HG03159 (cell line): Measurements from ENCODE around the gene MON1A.
"Not testable (repeated sequence)": the region's sequence is repeated elsewhere in the genome, so short reads cannot be mapped to it uniquely, and the experiment has no call there.

Source experiments
- ATAC-seq: cut with Tn5 transposase; IDR thresholded peaks from one replicate; pipeline ENCODE4 v1.9.1; 2021; ENCODE audit warnings: mild to moderate bottlenecking, moderate library complexity; ENCODE audit not compliant: unreplicated experiment

Gene MON1A, protein sequence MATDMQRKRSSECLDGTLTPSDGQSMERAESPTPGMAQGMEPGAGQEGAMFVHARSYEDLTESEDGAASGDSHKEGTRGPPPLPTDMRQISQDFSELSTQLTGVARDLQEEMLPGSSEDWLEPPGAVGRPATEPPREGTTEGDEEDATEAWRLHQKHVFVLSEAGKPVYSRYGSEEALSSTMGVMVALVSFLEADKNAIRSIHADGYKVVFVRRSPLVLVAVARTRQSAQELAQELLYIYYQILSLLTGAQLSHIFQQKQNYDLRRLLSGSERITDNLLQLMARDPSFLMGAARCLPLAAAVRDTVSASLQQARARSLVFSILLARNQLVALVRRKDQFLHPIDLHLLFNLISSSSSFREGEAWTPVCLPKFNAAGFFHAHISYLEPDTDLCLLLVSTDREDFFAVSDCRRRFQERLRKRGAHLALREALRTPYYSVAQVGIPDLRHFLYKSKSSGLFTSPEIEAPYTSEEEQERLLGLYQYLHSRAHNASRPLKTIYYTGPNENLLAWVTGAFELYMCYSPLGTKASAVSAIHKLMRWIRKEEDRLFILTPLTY

DNA sequence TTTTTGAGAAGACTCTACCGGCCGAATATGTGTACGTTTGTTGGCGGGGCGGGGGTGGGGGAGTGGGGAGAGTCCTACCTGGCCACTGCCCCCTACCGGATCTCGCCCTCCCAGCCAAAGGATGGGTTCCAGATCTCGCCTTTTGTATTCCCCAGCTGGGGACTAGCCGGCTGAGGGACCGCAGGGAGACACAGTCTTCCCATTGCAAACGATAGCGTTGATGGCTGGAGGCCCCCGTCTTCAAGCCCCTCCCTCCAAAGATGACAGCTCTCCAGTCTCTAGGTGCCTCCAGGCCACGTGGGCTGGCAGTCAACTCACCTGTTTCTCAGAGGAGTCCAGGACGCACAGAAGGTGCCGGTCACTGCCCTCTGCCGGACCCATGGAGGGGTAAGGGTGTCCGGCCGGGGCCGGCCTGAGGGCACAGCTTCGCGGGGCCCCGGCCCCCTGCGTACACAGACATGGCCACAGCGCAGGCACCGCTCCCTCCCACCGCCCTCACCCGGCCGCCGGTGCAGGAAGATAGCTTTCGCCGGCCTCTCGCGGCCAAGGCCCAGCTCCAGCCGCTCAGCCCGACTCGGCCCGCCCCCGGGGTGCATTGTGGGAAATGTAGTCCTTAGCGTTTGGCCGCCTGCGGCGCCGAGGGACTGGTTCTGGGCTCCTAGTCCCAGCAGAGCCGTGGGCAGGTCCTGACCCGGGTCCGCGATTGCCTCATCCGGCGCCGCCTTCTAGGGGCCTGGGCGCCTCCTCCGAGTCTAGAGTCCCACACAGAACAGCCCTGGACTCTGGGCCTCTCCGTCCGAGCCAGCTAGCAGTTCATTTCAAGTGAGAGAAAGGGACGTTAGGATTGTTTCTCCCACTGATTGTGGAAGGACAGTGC is at the start of gene MON1A:
MON1A (minus strand) TSS at position 521 of the 877 bp plus-strand sequence. CDS start 16,465 bp downstream, outside the sequence.
- peak; percentile 91 for ATAC-seq

DNA sequence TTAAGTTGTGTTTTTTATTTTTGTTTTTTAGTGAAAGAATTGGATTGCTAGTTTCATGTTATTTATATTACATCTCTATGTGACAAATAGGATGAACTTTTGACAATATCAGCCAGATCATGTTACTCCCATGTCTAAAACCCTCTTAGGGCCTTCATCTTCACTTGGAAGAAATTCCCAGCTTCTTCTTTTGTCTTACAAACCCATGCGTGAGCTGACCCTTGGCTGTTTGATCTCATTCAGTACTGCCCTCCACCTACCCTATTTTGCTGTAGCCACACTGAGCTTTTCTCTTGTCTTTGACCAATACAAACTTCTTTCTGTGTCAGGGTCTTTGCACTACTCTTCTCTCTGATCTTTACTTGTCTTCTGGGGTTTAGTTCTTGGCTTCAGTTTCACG is 47.3 kb upstream of the MON1A start:
- ATAC-seq: no peak

DNA sequence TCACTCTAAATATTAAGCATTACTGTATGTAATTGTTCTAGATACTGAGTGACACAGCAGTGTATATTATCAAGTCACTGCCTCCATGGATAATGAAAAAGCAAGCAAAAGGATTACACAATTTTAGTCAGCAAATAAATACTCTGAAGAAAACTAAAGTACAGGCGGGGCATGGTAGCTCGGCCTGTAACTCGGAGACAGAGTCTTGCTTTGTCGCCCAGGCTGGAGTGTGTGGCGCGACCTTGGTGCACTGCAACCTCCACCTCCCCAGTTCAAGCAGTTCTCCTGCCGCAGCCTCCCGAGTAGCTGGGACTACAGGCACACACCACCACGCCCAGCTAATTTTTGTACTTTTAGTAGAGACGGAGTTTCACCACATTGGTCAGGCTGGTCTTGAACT is 43.0 kb upstream of the MON1A start:
- ATAC-seq: no peak

DNA sequence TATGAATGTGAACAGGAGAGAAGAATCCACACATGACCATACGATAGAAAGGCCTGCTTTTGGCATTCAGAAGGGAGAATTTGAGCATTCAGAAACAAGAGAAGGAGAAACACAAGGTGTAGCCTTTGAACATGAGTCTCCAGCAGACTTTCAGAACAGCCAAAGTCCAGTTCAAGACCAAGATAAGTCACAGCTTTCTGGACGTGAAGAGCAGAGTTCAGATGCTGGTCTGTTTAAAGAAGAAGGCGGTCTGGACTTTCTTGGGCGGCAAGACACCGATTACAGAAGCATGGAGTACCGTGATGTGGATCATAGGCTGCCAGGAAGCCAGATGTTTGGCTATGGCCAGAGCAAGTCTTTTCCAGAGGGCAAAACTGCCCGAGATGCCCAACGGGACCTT is 38.7 kb upstream of the MON1A start:
- no peak for ATAC-seq

DNA sequence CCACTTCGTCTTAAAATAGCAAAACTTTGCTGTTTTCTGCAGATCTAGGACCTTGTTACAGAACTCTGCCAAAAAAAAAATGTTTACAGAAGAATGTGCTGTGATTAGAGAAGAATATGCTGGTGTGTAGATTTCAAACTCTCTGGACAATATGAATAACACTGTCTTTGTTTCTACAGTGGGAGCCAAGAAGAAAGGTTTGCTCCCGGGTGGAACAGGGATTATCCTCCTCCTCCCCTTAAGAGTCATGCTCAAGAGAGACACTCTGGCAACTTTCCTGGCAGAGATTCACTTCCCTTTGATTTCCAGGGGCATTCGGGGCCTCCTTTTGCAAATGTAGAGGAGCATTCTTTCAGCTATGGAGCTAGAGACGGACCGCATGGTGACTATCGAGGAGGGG is 37.7 kb upstream of the MON1A start:
- no peak for ATAC-seq

DNA sequence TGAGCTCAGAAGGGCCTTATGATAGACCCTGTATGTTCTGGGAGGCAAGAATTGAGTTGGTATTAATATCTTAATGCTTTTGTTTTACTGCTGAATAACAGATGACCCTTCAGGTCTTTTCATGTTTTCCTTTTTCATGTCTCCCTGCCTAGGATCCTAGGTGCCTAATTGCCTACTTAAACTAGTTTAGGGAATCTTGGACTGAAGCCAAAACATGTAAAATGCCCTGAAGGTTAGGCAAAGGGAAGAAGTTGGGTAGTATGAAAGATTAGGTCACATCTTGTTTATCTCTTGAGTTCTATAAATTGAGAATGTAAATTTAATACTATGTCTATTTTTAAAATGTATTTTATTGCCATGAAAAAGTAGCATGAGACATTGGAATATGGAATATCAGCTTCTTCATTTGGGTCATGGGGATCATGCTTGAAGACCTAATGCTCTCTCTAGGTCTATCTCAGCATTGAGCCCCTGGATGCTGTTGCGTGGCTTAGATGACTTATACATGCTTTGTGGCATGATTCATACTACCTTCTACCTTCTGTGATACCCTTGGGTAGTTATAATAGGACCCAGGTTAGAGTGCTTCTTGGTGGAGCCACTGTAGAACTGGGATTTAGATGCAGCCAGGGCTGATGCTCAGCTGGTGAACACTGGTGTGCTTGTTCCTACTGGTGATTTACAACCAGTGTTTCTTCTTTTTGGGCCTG is 36.8 kb upstream of the MON1A start:
- ATAC-seq: no peak

DNA sequence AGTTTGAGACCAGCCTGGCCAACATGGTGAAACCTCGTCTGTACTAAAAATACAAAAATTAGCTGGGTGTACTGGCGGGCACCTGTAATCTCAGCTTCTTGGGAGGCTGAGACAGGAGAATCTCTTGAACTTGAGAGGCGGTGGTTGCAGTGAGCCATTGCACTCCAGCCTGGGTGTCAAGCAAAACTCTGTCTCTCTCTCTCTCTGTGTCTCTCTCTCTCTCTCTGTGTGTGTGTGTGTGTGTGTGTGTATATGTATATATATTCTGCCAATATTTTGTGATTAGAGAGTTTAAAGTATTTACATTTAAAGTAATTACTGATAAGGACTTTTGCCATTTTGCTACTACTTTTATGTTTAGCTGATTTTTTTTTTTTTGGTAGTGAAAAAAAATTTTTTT is 26.0 kb upstream of the MON1A start:
- no peak for ATAC-seq

DNA sequence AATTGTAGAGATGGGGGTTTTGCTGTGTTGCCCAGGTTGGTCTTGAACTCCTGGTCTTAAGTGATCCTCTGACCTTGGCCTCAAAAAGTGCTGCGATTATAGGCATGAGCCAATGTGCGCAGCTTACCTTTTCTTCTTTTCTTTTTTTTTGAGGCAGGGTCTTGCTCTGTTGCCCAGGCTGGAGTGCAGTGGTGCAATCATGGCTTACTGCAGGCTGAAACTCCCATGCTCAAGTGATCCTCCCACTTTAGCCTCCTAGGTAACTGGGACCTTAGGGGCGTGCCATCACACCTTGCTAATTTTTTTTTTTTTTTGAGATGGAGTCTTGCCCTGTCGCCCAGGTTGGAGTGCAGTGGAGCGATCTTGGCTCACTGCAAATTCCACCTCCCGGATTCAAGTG is 23.3 kb upstream of the MON1A start:
- ATAC-seq: no peak

DNA sequence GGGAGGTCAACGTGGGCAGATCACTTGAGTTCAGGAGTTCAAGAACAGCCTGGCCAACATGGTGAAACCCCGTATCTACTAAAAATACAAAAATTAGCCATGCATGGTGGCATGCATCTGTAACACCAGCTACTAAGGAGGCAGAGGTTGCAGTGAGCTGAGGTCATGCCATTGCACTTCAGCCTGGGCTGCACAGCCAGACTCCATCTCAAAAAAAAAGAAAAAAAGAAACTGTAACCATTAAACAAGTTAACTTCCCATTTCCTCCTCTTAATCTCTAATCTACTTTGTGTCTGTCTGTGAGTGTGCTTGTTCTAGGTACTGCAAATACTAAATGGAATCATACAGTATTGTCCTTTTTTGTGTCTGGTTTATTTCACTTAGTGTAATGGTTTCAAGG is 13.0 kb upstream of the MON1A start:
- ATAC-seq: no peak

DNA sequence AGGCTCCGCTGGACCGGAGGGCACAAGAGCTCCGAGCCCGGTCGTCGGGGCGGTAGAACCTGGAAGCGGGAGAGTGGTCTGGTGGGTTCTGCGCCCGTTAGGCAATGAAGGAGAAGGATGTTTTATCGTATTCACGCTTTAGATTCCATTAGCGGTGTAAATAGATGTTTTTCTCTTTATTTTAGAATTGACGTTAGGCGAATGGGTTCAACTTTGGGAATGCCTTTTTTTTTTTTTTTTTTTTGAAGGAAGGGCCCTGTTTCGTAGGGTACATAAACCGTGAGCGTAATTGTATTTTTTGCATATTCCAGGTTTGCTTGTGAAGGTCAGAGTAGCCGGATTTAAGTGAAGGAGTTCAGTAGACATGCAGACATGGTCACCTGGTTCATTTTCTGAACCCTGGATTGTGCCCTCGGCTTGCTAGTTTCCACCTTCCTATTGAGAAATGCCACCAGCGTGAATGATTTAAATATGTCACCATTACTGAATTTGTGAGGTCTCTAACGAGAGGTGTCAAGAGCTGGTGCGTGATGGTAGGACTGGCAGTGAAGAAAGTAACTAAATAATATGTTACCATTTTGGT is 11.1 kb upstream of the MON1A start:
- ATAC-seq: no peak

DNA sequence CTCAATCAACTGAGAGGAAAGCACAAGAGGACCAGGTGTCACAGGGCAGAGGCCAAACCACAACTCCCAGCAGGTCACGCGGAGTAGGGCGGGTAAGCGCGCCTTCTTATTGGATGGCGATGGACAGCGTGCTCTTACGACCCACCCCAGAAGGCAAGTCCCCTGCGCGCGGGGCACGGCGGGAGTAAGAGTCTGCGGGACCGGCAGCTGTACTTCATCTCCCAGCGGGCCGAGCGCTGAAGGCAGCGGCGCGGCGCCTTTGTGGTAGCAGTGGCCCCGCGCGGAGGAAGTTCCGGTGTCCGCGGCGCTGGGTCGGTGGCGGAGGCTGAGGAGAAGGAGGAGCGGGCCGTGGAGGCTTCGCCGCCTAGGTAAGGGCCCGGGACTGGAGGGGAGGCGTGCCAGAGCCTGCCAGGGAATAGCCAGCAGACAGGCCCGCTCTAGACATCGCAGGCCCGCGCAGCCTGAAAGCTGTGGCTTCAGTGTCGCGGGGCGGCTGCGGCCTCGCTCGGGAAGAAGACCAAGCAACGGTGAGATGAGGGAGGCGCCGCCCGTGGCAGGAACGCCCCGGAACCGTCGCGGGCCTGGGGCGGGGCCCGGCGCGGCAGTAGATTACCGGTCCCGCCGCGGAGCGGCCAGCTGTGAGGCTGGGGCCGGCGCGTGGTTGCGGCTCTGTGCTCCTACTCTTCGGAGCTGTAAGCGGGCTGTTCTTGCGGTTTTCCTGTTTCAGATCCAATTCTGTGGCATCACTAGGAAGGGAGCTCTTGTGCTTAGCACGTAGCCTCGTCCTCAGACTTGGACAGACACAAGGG is 10.5 kb upstream of the MON1A start, which contains the start of gene RBM6:
RBM6 (plus strand) TSS at position 293 of the 809 bp plus-strand sequence. CDS start 22,492 bp downstream, outside the sequence.
- ATAC-seq: peak; percentile 90

DNA sequence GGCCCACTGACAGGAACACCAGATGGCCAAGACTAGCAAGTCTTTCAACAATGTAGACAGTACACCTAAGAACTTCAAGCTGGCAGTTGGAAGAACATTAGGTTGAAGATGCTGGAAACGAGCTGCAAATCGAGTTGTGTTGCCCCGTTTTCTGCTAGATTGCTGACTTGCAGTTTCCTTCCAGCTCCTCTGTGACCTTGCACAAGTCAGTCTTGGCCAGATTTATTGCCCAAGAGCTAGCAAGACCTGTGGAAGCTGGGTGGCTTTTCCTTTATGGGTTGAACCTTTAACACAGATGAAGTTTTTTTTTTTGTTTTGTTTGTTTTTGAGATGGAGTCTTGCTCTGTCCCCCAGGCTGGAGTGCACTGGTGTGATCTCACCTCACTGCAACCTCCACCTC is 7.5 kb upstream of the MON1A start:
- no peak for ATAC-seq

DNA sequence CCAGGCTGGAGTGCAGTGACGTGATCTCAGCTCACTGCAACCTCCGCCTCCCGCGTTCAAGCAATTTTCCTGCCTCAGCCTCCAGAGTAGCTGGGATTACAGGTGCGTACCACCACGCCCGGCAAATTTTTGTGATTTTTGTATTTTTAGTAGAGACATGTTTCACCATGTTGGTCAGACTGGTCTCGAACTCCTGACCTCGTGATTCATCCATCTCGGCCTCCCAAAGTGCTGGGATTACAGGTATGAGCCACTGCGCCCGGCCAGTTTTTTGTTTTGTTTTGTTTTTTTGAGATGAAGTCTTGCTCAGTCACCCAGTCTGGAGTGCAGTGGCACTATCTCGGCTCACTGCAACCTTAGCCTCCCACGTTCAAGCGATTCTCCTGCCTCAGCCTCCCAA is 2.7 kb upstream of the MON1A start:
- ATAC-seq: not testable (repeated sequence)

DNA sequence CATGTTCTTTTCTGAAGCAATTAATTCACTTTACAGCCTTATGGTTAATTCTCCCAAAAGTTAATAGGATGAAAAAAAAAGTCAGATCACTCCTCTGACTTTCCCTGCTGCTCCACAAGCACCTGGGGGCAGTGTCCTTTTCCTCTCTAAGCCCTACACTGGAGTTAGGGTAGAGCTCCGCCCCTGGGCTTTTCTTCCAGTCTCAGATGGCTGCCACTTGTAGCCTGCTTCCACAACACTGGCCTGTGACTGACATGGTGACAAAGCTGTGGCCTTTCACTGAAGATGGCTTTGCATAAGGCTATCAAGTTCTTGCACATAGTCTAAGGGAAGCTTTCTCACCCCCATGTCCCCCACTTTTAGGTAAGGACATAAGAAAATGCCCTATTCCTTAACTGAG is 1.3 kb upstream of the MON1A start:
- ATAC-seq: no peak

DNA sequence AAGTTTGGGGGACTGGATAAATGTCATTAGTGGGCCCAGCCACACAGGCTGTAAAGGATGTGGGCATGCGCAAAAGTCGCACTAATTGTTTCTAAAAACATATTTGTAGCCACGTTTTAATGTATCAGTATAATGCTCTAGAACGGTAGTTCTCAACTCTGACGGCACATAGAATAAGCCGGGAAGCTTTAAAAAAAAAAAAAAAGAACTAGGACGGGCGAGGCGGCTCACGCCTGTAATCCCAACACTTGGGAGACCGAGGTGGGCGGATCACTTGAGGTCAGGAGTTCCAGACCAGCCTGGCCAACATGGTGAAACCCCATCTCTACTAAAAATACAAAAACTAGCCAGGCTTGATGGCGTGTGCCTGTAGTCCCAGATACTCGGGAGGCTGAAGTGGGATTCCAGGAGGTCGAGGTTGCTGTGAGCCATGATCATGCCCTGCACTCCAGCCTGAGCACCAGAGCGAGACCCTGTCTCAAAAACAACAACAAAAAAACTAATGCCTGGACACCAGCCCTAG is 618 bp upstream of the MON1A start:
- no peak for ATAC-seq

DNA sequence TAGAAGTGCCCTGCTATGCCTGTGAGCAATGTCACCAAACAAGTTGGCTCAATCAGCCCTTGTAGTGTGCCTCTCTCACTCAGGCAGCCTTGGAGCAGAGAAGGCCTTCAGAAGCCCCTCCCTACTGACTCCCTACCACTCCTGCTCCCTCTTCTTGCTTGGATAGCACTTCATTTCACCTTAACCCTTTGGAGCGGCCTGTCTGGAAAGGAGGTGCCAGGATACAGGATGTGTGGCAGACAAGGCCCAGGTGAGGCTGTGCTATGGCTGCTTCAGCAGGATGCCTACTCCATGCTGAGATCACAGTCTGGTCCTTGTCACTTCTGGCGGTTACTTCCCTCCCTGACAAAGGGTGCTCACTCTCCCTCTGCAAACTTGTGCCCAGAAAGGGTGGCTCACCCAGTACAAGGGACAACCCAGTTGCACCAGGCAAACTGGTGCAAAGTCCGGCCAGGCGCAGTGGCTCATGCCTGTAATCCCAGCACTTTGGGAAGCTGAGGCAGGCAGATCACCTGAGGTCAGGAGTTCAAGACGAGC is 1.1 kb downstream of the MON1A start:
- no peak for ATAC-seq

DNA sequence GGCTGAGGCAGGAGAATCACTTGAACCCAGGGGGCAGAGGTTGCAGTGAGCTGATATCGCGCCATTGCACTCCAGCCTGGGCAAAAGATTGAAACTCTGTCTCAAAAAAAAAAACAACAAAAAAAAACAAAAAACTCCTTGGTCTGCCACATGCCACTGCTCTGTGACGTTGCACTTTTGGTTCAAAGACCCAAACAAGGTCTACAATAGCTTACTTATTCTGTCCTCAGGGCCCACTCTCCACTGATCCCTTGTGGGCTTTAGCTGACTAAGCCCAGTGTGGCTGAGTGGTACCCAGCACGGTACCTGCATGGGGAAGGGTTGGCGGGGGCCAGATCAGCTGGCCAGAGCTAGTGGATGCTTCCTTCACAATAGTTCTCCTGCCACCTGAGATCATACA is 1.8 kb downstream of the MON1A start:
- no peak for ATAC-seq

DNA sequence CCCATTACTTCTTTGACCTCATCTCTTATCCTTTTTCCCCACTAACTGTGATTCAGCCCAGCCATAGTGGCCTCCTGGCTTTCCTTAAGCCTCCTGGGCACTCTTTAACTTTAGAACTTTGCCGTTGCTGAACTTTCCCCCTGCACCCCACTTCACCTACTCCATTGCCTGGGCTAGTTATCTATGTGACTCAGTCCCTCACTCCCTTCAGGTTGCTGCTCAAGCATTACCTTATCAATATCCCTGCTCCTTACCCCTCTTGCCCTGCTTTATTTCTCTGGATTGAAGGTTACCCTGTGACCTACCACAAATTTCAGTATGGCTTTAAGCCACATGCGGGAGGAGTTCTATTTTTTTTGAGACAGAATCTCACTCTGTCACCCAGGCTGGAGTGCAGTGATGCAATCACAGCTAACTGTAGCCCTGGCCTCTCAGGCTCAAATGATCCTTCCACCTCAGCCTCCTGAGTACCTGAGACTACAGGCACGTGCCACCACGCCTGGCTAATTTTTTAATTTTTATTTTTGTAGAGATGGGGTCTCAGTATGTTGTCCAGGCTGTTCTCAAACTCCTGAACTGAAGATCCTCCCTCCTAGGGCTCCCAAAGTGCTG is 3.4 kb downstream of the MON1A start:
- no peak for ATAC-seq

DNA sequence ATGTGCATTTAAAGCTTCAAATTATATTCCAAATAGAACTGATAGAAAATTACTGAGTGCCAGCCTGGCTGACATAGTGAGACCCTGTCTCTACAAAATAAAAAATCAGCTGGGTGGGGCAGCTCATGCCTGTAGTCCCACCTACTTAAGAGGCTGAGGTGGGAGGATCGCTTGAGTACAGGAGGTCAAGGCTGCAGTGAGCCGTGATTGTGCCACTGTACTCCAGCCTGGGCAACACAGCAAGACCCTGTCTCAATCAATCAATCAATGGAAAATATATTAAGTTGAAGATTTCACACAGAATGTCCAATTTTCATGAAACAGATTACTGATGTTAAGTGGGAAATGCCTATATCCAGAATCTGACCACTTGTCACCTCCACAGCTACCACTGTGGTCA is 4.1 kb downstream of the MON1A start:
- no peak for ATAC-seq
